GM20000 (cell line): ENCODE measurements around the gene CCT3.

Source experiments
- DNase-seq: peaks from one replicate; pipeline ENCODE4 v3.0.0; 2012; ENCODE audit warnings: low spot score
- TF ChIP-seq, protein P1 (sequence below): IDR thresholded peaks from 2 replicates; pipeline ENCODE4 v1.5.1; 2012; ENCODE audit warnings: mild to moderate bottlenecking, control low read depth; ENCODE audit errors: extremely low read depth, missing control alignments

CCT3 gene

DNA sequence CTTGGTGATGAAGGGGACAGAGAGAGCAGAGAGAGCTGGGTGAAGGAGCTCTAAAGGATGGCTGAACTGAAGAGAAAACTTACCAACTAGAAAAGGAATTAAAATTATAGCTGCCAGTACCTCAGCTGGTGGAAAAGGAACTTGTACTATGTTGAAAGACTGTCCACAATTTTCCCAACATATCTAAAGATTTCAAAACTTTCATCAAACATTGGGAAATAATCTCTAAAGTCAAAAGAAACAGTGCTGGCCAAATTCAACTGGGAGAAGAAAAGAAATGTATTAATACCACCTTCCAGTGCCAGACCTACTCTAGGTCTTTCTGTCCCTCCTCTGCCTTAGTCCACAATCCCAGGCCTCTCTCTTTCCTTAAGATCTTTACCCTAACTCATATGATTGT is 61.6 kb downstream of the CCT3 start:
- no peak for DNase-seq
- TF ChIP-seq, protein P1, sequence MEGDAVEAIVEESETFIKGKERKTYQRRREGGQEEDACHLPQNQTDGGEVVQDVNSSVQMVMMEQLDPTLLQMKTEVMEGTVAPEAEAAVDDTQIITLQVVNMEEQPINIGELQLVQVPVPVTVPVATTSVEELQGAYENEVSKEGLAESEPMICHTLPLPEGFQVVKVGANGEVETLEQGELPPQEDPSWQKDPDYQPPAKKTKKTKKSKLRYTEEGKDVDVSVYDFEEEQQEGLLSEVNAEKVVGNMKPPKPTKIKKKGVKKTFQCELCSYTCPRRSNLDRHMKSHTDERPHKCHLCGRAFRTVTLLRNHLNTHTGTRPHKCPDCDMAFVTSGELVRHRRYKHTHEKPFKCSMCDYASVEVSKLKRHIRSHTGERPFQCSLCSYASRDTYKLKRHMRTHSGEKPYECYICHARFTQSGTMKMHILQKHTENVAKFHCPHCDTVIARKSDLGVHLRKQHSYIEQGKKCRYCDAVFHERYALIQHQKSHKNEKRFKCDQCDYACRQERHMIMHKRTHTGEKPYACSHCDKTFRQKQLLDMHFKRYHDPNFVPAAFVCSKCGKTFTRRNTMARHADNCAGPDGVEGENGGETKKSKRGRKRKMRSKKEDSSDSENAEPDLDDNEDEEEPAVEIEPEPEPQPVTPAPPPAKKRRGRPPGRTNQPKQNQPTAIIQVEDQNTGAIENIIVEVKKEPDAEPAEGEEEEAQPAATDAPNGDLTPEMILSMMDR = no peak

DNA sequence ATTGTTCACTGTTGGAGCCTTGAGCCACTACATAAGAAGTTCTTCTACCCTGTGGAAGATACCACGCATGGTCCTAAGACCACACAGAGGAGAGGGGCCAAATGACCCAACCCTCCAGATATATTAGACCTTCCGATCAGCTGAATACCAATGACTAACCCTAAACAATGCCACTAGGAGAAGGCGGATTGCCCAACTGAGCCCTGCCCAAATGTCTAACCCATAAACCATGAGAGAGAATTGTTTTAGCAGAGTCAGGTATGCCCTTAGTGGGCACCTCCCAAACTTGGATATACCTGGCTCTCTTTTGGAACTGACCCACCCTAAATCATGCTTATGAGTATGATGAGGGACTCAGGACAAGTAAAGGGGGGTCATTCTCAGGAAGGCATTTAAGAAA is 67.8 kb downstream of the CCT3 start:
- TF ChIP-seq, protein P1 = no peak

DNA sequence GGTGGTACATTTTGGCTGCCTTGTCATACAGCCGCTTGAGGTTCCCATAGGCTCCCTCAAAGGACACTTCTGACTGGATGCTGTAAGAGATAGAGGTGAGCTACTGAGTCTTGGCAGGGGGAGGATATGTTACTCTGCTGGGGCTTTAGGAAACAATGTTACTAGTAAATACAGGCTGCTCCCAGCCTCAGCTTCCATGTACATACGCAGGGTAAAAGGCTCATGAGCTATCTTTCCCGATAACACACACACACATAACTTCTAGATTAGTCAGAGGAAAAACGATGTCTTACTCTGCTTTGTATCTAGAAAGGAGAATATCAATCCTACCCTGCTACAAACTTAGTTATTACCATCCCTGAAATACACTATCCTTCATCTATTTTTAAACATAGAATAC is 69.8 kb downstream of the CCT3 start:
- no peak for DNase-seq
- TF ChIP-seq, protein P1 = no peak

More for the DNA sequence above, 67.8 kb downstream of the CCT3 start:
- DNase-seq = no peak

DNA sequence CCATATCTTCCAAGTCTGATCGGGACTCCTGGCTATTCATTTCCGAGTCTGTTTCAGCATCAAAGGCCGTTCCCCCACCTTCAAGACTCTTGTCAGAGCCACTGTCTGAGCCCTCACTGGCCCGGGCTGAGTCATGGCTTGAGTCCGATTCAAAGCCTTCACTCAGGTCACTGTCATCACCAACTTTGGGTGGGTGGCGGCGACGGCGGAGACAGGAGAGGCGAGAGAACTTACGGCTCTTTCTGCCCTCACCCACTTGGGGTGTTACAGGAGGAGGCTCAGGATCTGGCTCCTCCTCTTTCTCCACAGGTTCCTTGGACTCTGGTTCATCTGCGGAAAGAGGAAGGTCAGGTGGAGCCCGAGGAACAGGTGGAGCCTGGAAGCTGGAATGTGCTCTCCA is 72.0 kb downstream of the CCT3 start:
- TF ChIP-seq, protein P1 = no peak
- no peak for DNase-seq

DNA sequence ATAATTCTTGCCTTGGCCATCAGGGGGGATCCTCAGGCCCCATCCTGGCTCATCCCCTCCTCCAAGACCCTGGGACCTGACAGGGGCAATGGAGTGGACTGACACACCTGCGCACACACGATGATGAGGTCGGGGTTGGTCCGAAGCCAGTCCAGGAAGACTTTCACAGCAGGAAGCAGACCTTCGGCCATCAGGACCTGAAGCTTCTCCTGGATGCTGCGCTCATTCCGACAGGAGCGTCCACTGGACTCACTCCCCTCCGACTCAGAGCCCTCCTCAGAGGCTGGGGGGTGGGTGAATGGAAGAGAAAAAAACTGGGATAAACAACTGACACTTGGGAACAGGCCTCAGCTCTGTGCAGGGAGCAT is 74.8 kb downstream of the CCT3 start:
- no peak for DNase-seq
- TF ChIP-seq, protein P1 = no peak

DNA sequence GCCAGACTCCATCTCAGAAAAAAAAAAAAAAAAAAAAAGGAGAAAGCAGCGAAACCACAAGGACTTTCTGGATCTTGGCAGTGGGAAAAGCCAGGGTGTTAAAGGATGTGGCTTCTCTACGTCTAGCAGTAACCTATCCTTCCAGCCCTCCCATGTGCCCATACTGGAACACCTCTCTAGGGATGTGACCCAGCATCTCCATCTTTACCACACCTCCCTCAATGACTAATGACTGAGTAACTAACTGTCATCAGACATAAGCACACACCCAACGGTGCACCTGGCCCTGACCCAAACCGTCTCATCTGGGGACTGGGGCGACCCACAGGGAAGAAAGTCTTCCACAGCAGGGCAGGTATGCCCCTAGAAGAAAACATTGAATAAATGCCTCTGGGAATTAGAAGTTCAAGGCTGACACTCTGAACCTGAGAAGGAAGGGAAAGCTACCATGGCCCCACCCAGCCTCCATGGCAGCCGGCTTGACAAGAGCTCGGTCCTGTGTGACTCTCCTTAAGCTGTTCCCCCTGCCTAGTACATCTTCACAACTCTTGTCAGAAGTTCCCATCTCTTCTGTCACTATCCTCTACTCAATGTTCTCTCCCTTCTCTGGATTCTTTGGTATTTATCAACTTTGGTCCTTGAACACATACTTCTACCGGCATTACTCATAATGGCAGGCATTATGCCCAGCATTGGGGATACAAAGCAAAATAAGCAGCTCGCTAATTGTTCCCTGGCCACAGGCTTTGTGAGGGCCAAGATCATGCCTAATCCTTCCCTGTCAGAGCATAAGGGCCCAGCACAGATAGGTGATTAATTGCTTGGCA is 75.4 kb downstream of the CCT3 start:
- no peak for DNase-seq
- TF ChIP-seq, protein P1 = no peak

DNA sequence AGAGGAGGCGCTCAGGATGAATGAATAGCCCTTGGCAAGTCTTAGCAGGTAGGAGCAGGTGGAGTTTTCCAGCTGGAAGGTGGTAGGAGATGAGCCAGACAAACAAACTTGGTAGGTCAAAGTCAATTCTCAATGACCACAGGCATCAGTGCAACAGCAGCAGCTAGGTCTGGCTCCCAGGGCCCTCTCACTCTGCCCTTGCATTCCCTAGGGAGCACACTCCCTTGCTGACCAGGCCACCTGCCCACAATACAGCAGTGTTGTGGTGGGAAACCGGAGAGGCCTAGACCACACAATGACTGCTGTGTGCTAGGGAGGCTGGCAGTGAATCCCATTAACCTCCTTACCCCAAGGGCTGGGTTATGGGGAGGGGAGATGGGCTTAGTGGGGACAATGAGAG is 77.2 kb downstream of the CCT3 start:
- TF ChIP-seq, protein P1 = no peak
- no peak for DNase-seq
